Activated naive CD4-positive, alpha-beta T cell treated with anti-CD3 and anti-CD28 coated beads, Interleukin-2, amount 50 U/mL, for 24 hours (primary cell): ENCODE measurements around the gene HIVEP1.

Experiments used
- H3K27ac Mint-ChIP-seq: one replicate; pipeline ENCODE4 v1.8.0; 2021; ENCODE audit warnings: mild to moderate bottlenecking, mixed read lengths
- H3K27me3 Mint-ChIP-seq: one replicate; pipeline ENCODE4 v1.8.0; 2021; ENCODE audit warnings: mixed read lengths
- H3K36me3 Mint-ChIP-seq: one replicate; pipeline ENCODE4 v1.8.0; 2021; ENCODE audit warnings: mixed read lengths
- H3K4me1 Mint-ChIP-seq: one replicate; pipeline ENCODE4 v1.8.0; 2021; ENCODE audit warnings: mixed read lengths
- H3K4me3 Mint-ChIP-seq: one replicate; pipeline ENCODE4 v1.8.0; 2021; ENCODE audit warnings: mild to moderate bottlenecking, mixed read lengths
- H3K9me3 Mint-ChIP-seq: one replicate; pipeline ENCODE4 v1.8.0; 2021; ENCODE audit warnings: mixed read lengths

Gene HIVEP1

GRCh38 chr6:12009180-12009685 lies 2.9 kb upstream of the HIVEP1 start:
- H3K27ac Mint-ChIP-seq: peak overlapping the region; percentile 97
- H3K27me3 Mint-ChIP-seq: no peaks in the 10 kb centered on the region
- H3K36me3 Mint-ChIP-seq: peaks cover 1% of the 10 kb centered on the region
- H3K4me1 Mint-ChIP-seq: peaks cover 41% of the 10 kb centered on the region
- H3K4me3 Mint-ChIP-seq: peak overlapping the region; percentile 95
- H3K9me3 Mint-ChIP-seq: no peaks in the 10 kb centered on the region

GRCh38 chr6:12009876-12010634 lies 2.1 kb upstream of the HIVEP1 start:
- H3K4me3 Mint-ChIP-seq: peak overlapping the region; percentile 95
- no peaks in the 10 kb centered on the region for H3K9me3 Mint-ChIP-seq
- H3K36me3 Mint-ChIP-seq: peaks cover 6% of the 10 kb centered on the region
- no peaks in the 10 kb centered on the region for H3K27me3 Mint-ChIP-seq
- peaks cover 49% of the 10 kb centered on the region for H3K4me1 Mint-ChIP-seq
- peak overlapping the region; percentile 97 for H3K27ac Mint-ChIP-seq

DNA sequence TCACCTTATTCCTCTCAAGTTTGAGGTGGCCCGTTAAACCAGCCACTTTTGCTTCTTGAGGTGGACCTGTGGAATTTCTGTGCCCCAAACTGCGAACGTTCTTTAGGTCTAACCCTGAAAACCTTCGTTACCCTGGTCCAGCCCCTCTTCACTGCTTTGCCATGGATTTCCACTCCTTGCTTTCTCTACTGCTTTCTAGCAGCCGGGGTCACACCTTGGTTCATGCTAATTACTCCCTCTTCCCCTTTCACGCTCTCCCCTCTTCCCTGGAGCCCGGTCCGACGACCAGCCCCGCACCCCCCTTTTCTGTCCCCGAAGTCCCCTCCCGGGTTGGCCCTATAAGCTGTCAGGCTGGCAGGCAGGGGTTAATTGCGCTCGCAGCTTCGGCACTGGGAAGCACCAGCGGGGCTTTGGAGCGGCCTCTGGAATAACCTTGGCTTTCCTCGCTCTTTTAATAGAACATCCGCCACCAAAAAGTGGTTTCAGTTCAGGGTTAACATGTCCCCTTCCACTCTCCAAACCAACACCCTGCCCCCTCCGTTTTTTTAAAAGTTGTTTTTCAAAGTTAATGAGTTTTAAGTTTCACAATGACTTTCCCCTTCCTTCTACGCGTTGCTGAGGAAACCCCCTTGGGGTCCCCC lies 1.4 kb upstream of the HIVEP1 start:
- Mint-ChIP-seq H3K27ac (peak overlapping the region; percentile 97), H3K4me1 (peaks cover 56% of the 10 kb centered on the region), H3K9me3 (no peaks in the 10 kb centered on the region), H3K4me3 (peak overlapping the region; percentile 95), H3K27me3 (no peaks in the 10 kb centered on the region), H3K36me3 (peaks cover 9% of the 10 kb centered on the region)

DNA sequence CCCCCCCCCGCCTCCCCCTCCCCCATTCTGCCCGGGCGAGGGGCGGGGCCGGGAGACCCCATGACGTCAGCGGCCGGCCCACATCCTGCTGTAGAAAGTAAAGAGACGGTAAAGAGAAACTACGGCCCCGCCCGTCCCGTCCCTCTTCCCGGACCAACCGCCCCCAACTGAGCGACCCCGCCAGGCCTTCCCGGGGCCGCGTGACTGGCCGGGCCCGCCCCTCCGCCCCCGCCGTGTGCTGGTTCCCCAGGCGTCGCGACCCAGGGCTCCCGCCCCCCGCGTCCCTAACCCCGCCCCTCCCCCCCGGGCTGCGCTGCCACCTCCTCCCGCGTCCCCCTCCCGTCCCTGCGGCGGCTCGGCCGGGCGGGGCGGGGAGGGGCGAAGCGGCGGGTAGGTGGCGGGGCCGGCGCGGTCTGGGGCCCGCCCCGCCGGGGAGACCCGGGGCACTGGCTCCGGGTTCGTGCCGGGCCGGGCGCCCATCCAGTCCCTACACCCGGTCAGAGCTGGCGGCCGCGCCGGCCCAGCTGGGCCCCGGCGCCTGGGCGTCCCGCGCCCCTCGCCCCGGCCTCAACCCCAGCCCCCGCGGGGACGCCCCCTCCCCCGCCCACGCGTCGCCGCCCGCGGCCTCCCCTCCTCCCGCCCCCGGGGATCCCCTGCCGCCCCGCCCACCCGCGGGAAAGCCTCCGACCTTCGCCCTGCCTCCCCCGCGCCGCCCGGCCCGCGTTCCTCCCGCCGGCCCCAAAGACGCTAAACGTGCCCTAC lies 655 bp upstream of the HIVEP1 start:
- peaks cover 63% of the 10 kb centered on the region for H3K4me1 Mint-ChIP-seq
- H3K4me3 Mint-ChIP-seq: peak overlapping the region; percentile 95
- H3K9me3 Mint-ChIP-seq: no peaks in the 10 kb centered on the region
- H3K27ac Mint-ChIP-seq: peak overlapping the region; percentile 97
- H3K36me3 Mint-ChIP-seq: peaks cover 14% of the 10 kb centered on the region
- H3K27me3 Mint-ChIP-seq: no peaks in the 10 kb centered on the region

- Mint-ChIP-seq H3K27me3 (no peaks in the 10 kb centered on the region), H3K9me3 (no peaks in the 10 kb centered on the region), H3K27ac (peak overlapping the region; percentile 100), H3K4me3 (peak overlapping the region; percentile 97), H3K4me1 (peaks cover 73% of the 10 kb centered on the region), H3K36me3 (peaks cover 20% of the 10 kb centered on the region)
Observed at GRCh38 chr6:12012558-12013306, 620 bp downstream of the HIVEP1 start.

DNA sequence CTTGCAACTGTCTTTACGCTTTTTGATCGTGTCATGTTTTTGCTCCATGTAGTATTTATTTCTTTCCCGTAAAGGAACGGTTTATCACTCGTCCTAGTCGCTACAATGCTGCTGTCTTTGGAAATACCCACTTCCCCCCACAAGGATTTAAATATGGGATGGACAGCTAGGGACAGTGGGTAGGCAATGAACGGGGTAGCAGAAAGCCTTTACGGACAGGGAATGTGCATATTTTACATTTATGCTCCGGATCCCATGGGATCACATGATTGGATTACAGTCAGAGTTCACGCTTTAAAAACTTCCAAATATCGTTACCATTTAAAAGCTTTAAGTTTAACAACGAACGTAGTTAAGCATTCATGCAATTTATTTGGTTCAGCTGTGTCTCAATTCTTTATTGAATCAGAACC lies 1.2 kb downstream of the HIVEP1 start:
- H3K4me3 Mint-ChIP-seq: peak overlapping the region; percentile 97
- H3K36me3 Mint-ChIP-seq: peaks cover 22% of the 10 kb centered on the region
- H3K4me1 Mint-ChIP-seq: peaks cover 69% of the 10 kb centered on the region
- no peaks in the 10 kb centered on the region for H3K9me3 Mint-ChIP-seq
- H3K27me3 Mint-ChIP-seq: no peaks in the 10 kb centered on the region
- H3K27ac Mint-ChIP-seq: peak overlapping the region; percentile 100

GRCh38 chr6:12014027-12014872 lies 2.1 kb downstream of the HIVEP1 start:
- H3K36me3 Mint-ChIP-seq: peaks cover 24% of the 10 kb centered on the region
- peaks cover 73% of the 10 kb centered on the region for H3K4me1 Mint-ChIP-seq
- H3K27ac Mint-ChIP-seq: peak overlapping the region; percentile 68

GRCh38 chr6:12014873-12015149 lies 2.7 kb downstream of the HIVEP1 start:
- H3K27ac Mint-ChIP-seq: peak overlapping the region; percentile 14
- H3K4me1 Mint-ChIP-seq: peaks cover 77% of the 10 kb centered on the region
- H3K9me3 Mint-ChIP-seq: no peaks in the 10 kb centered on the region
- H3K27me3 Mint-ChIP-seq: no peaks in the 10 kb centered on the region
- H3K4me3 Mint-ChIP-seq: peak overlapping the region; percentile 36
- peaks cover 24% of the 10 kb centered on the region for H3K36me3 Mint-ChIP-seq

More at GRCh38 chr6:12014027-12014872, 2.1 kb downstream of the HIVEP1 start:
- H3K4me3 Mint-ChIP-seq: peak overlapping the region; percentile 36
- no peaks in the 10 kb centered on the region for H3K27me3 Mint-ChIP-seq
- H3K9me3 Mint-ChIP-seq: no peaks in the 10 kb centered on the region

DNA sequence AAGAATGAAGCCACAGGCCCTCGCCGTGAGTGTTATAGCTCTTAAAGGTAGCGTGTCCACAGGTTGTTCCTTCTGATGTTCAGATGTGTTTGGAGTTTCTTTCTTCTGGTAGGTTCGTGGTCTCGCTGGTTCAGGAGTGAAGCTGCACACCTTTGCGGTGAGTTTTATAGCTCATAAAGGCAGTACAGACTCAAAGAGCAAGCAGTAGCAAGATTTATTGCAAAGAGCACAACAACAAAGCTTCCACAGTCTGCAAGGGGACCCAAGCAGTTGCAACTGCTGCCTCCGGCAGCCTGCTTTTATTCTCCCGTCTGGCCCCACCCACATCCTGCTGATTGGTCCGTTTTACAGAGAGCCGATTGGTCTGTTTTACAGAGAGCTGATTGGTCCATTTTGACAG lies 5.2 kb downstream of the HIVEP1 start:
- Mint-ChIP-seq H3K27me3 (no peaks in the 10 kb centered on the region), H3K36me3 (peaks cover 35% of the 10 kb centered on the region), H3K27ac (peak overlapping the region; percentile 43), H3K4me1 (peaks cover 80% of the 10 kb centered on the region), H3K9me3 (no peaks in the 10 kb centered on the region), H3K4me3 (peak overlapping the region; percentile 51)

DNA sequence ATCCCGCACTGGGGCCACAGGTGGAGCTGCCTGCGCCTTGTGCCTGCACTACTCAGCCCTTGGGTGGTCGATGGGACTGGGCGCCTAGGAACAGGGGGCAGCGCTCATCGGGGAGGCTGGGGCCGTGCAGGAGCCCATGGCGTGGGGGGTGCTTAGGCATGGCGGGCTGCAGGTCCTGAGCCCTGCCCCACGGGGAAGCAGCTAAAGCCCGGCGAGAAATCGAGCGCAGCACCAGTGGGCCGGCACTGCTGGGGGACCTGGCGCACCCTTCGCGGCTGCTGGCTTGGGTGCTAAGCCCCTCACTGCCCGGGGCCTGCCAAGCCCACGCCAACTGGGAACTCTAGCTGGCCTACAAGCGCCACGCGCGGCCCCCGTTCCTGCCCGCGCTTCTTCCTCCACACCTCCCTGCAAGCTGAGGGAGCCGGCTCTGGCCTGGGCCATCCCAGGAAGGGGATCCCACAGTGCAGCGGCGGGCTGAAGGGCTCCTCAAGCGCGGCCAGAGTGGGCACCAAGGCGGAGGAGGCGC lies 5.8 kb downstream of the HIVEP1 start:
- H3K36me3 Mint-ChIP-seq: peaks cover 37% of the 10 kb centered on the region
- no peak overlapping the region for H3K4me3 Mint-ChIP-seq

GRCh38 chr6:12020187-12020791 lies 8.2 kb downstream of the HIVEP1 start:
- Mint-ChIP-seq H3K4me1 (peaks cover 78% of the 10 kb centered on the region), H3K27me3 (no peaks in the 10 kb centered on the region), H3K27ac (peak overlapping the region; percentile 62), H3K36me3 (peaks cover 33% of the 10 kb centered on the region), H3K9me3 (no peaks in the 10 kb centered on the region), H3K4me3 (peak overlapping the region; percentile 52)

More for the DNA sequence above, 5.8 kb downstream of the HIVEP1 start:
- no peaks in the 10 kb centered on the region for H3K9me3 Mint-ChIP-seq
- H3K4me1 Mint-ChIP-seq: peaks cover 87% of the 10 kb centered on the region
- H3K27me3 Mint-ChIP-seq: no peaks in the 10 kb centered on the region
- H3K27ac Mint-ChIP-seq: no peak overlapping the region

DNA sequence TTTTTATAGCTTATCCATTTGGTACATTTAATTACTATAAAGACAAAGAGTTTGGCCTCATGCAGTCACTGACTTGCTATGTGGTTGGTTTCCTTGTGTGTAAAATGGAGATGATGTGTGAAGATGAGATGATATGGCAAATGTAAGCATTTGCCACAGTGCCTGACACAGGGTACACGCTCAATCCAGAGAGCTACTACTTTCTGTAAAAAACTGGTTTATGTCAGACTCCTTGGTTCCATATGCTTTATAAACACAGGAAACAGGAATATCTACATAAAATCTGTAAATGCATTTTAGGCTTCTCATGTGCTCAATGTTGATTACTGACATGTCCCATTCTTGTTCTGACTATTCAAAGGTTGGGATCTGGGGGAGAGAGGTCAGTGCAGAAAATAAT lies 10.4 kb downstream of the HIVEP1 start:
- Mint-ChIP-seq H3K4me1 (peaks cover 77% of the 10 kb centered on the region), H3K4me3 (no peak overlapping the region), H3K9me3 (no peaks in the 10 kb centered on the region), H3K27ac (no peak overlapping the region), H3K36me3 (peaks cover 29% of the 10 kb centered on the region), H3K27me3 (no peaks in the 10 kb centered on the region)

- peaks cover 33% of the 10 kb centered on the region for H3K36me3 Mint-ChIP-seq
- H3K27ac Mint-ChIP-seq: no peak overlapping the region
- no peaks in the 10 kb centered on the region for H3K27me3 Mint-ChIP-seq
- no peak overlapping the region for H3K4me3 Mint-ChIP-seq
- no peaks in the 10 kb centered on the region for H3K9me3 Mint-ChIP-seq
- peaks cover 79% of the 10 kb centered on the region for H3K4me1 Mint-ChIP-seq
Observed at GRCh38 chr6:12022953-12023388, 10.9 kb downstream of the HIVEP1 start.

GRCh38 chr6:12024216-12024615 lies 12.1 kb downstream of the HIVEP1 start:
- no peak overlapping the region for H3K4me3 Mint-ChIP-seq
- peaks cover 40% of the 10 kb centered on the region for H3K36me3 Mint-ChIP-seq
- H3K27ac Mint-ChIP-seq: peak overlapping the region; percentile 10
- peaks cover under 1% of the 10 kb centered on the region for H3K9me3 Mint-ChIP-seq
- no peaks in the 10 kb centered on the region for H3K27me3 Mint-ChIP-seq
- peaks cover 77% of the 10 kb centered on the region for H3K4me1 Mint-ChIP-seq
